Kidney (tissue), 14 donors: ENCODE results near the gene ORMDL2. TPM values are rescaled to one million over a fixed set of nuclear protein-coding genes. Genes with fewer than 3 reads are reported as not detected.

Experiments used
- DNase-seq, 5 donors: peaks; one replicate each; pipeline ENCODE4 v3.0.0-alpha.2; 2013 to 2020
- FAIRE-seq: peaks from 2 replicates; lab custom pipeline; 2012; peaks lifted over from hg19 to GRCh38; lab: Jason Lieb, UNC
- H3K27ac ChIP-seq, 2 donors: one replicate each; pipeline ENCODE4 v1.7.0; 2013; ENCODE audit warnings: low read depth in 2 of 2, low read length in 2 of 2, inconsistent platforms in 1 of 2
- H3K27me3 ChIP-seq: one replicate; pipeline ENCODE4 v1.7.1; 2013; ENCODE audit warnings: low read length, inconsistent platforms; ENCODE audit not compliant: control insufficient read depth, insufficient read depth
- H3K36me3 ChIP-seq, 3 donors: one replicate each; pipeline versions ENCODE4 v1.7.0 to v1.7.1; 2013; ENCODE audit warnings: low read length in 3 of 3, control low read depth in 1 of 3, inconsistent platforms in 1 of 3; ENCODE audit not compliant: insufficient read depth in 3 of 3, control insufficient read depth in 2 of 3
- H3K4me1 ChIP-seq, 3 donors: one replicate each; pipeline versions ENCODE4 v1.7.0 to v1.7.1; 2013; ENCODE audit warnings: low read length in 3 of 3, inconsistent platforms in 1 of 3, low read depth in 1 of 3; ENCODE audit not compliant: control insufficient read depth in 2 of 3, insufficient read depth in 2 of 3
- H3K4me3 ChIP-seq, 3 donors: one replicate each; pipeline versions ENCODE4 v1.7.0 to v1.8.1; 2013; ENCODE audit warnings: low read length in 3 of 3, control low read depth in 1 of 3, inconsistent platforms in 1 of 3
- H3K9ac ChIP-seq, 3 donors: one replicate each; pipeline versions ENCODE4 v1.7.0 to v1.7.1; 2013; ENCODE audit warnings: low read length in 3 of 3, control low read depth in 1 of 3, inconsistent platforms in 1 of 3
- H3K9me3 ChIP-seq, 3 donors: one replicate each; pipeline versions ENCODE4 v1.7.0 to v1.7.1; 2013; ENCODE audit warnings: low read length in 3 of 3, control low read depth in 1 of 3, inconsistent platforms in 1 of 3; ENCODE audit not compliant: control insufficient read depth in 2 of 3, insufficient read depth in 1 of 3
- intact Hi-C: fragments of 100-400 bp; cut with DNase I; formaldehyde crosslinking; loops from one replicate; pipeline ENCODE4 v1.11.1; 2022
- polyA plus RNA-seq: library from polyadenylated mRNA; stranded (reverse); fragments of 350-450 nt; fragmentation: Illumina TruSeq; extraction: RNeasy Lipid Tissue Mini Kit (QIAGEN cat#74804); gene quantifications from one replicate; pipeline ENCODE4 v1.2.3, GENCODE V29; 2014; ENCODE audit warnings: low read depth, low replicate concordance; ENCODE audit not compliant: insufficient read depth
- total RNA-seq: library from RNA; stranded (reverse); fragmentation: NEBNext Ultra II Directional; extraction: Animal tissue kit (Norgen Biotek cat#: 25700); gene quantifications from one replicate; pipeline ENCODE4 v1.2.1, GENCODE V29; 2021
- TF ChIP-seq, protein P1 (sequence below): IDR thresholded peaks from 3 replicates; pipeline ENCODE4 v1.5.1; 2012; ENCODE audit warnings: mild to moderate bottlenecking, moderate library complexity, borderline replicate concordance; ENCODE audit not compliant: insufficient read depth; ENCODE audit errors: extremely low read depth
- donor health status: control.
- donor health status: control.
- donor health status: control.
- donor health status: control.
- donor health status: control.
- donor health status: DM: yes; HTN: yes; CAD: no.
- donor health status: Normal renal cell carcinoma (clear cell type).

Gene ORMDL2
- total and polyA plus RNA-seq, 2 donors from 2014 or later = 51.2 to 75.9 TPM

- H3K4me3 ChIP-seq = peak overlapping the region in 2 of 3 donors; percentile 60 to 95
- H3K9ac ChIP-seq = peak overlapping the region in 1 of 3 donors; percentile 5
- H3K4me1 ChIP-seq = peaks cover 2 to 16% (median 5%) of the 10 kb centered on the region in 3 donors
- DNase-seq (peak in 1 of 5 donors; percentile 63), FAIRE-seq (no peak)
- H3K27ac ChIP-seq = peak overlapping the region in 1 of 2 donors; percentile 69
- intact Hi-C loops = no loop called here
- H3K36me3 ChIP-seq = no peaks in the 10 kb centered on the region
- TF ChIP-seq, protein P1, sequence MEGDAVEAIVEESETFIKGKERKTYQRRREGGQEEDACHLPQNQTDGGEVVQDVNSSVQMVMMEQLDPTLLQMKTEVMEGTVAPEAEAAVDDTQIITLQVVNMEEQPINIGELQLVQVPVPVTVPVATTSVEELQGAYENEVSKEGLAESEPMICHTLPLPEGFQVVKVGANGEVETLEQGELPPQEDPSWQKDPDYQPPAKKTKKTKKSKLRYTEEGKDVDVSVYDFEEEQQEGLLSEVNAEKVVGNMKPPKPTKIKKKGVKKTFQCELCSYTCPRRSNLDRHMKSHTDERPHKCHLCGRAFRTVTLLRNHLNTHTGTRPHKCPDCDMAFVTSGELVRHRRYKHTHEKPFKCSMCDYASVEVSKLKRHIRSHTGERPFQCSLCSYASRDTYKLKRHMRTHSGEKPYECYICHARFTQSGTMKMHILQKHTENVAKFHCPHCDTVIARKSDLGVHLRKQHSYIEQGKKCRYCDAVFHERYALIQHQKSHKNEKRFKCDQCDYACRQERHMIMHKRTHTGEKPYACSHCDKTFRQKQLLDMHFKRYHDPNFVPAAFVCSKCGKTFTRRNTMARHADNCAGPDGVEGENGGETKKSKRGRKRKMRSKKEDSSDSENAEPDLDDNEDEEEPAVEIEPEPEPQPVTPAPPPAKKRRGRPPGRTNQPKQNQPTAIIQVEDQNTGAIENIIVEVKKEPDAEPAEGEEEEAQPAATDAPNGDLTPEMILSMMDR = no peak
- H3K27me3 ChIP-seq = no peaks in the 10 kb centered on the region
- no peaks in the 10 kb centered on the region for H3K9me3 ChIP-seq
Observed at GRCh38 chr12:55828357-55828756, 10.5 kb downstream of the ORMDL2 start.

DNA sequence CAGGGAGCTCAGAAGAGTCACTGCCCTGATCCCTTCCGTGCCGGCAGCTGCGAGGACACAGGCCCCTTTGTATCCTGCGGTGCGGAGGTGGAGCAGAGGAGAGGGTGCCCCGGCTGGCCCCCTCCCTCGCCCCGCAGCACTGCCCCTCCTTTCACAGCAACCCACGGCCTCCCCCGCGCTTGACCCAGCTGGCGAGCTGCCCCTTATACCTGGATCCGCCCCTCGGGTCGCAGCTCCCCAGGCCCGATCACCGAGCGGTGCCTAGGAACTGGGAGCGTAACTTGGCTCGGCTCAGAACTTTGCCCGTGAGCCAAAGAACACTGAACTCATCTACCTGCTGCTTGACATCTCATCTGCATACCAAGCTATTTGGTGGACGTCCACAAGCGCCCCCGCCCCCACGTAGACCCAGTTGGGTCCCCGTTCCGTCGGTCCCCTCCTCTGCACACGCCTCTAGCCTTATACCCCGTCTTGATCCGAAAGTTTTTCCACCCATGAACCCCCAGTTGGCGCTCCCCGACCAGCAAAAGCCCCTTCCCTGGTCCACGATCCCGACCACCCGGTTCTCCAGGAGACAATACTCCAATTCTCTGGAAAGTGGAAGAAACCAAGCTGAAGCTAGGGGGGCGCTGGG, 12.2 kb downstream of the ORMDL2 start:
- Histone ChIP-seq H3K9ac (peak overlapping the region; percentile 58 to 92 (median 87)), H3K4me3 (peak overlapping the region; percentile 95 to 97 (median 97)), H3K27ac (peak overlapping the region; percentile 90 to 95), H3K9me3 (no peaks in the 10 kb centered on the region), H3K27me3 (no peaks in the 10 kb centered on the region), H3K36me3 (no peaks in the 10 kb centered on the region), H3K4me1 (peaks cover 0 to 16% (median 4%) of the 10 kb centered on the region in 3 donors)
- DNase-seq = peak in 3 of 5 donors; percentile 89 to 91 (median 89)
- TF ChIP-seq, protein P1 = no peak
- FAIRE-seq = no peak
- intact Hi-C loops = no loop called here

- H3K9ac ChIP-seq = peak overlapping the region; percentile 41 to 92 (median 87)
- H3K9me3 ChIP-seq = no peaks in the 10 kb centered on the region
- FAIRE-seq = no peak
- DNase-seq = peak; percentile 89 to 94 (median 93)
- no peaks in the 10 kb centered on the region for H3K27me3 ChIP-seq
- intact Hi-C loops = no loop called here
- H3K27ac ChIP-seq = peak overlapping the region; percentile 90 to 95
- no peaks in the 10 kb centered on the region for H3K36me3 ChIP-seq
- TF ChIP-seq, protein P1 = no peak
- peak overlapping the region; percentile 95 to 97 (median 97) for H3K4me3 ChIP-seq
- H3K4me1 ChIP-seq = peaks cover 0 to 16% (median 4%) of the 10 kb centered on the region in 3 donors
Observed at GRCh38 chr12:55830601-55831446, 13.0 kb downstream of the ORMDL2 start.
